Gastroesophageal sphincter (tissue), 3 donors: ENCODE results near the gene RFLNA.

Experiments
- CTCF ChIP-seq, 4 experiments: fragments of 200-600 bp in 2 of 4; fragments of 450-650 bp in 2 of 4; sonication (generic) in 1 of 4; IDR thresholded peaks; one replicate each; pipeline ENCODE4 v1.5.1; 2017 to 2019; ENCODE audit warnings: antibody characterized with exemption in 4 of 4, mild to moderate bottlenecking in 2 of 4, moderate library complexity in 2 of 4
- POLR2AphosphoS5 ChIP-seq: sonication (generic); formaldehyde crosslinking; IDR thresholded peaks from one replicate; pipeline ENCODE4 v1.6.1; 2017; ENCODE audit warnings: antibody characterized with exemption

DNA sequence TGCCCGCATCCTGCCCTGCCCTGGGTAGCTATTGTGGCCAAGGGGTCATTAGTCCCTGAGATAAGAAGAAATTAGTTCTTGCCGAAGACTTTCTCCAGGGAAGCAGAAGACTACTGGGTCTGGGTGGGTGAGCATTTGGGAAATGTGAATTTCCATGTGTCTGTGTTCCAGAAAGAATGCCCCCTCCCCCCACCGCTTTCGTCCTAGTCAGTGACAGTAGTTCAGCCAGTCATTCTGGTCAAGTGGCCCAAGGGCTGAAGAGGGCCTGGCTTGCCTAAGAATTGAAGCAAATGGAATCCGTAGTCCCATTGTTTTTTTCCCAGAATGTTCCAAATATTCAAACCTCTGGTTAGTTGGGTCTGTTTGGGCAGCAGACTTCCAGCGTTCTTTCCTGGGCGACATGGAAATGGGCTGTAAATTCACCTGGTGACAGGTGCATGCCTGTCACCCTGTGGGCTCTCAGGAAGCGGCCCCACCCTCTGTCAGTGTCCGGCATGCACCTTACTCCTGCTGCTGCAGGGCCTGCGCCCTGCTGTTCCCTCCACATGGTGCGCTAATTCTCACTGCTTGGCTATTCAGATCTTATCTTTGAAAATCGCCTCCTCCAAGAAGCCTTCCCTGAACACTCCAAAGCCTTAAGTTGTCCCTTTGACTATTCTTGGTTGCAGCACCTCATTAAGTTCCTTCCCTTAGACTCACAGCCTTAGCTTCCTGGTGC lies 1.4 kb upstream of the RFLNA start:
- TF ChIP-seq CTCF (IDR thresholded peaks at IDR 0.05) (no peak), POLR2AphosphoS5 (no peak)
